ENCODE data around the gene SAP30BP.
A peak's percentile ranks its signal among the peaks of the same experiment; 100 is the strongest.

SAP30BP gene

GRCh38 chr17:75666959-75667790, at the start of gene SAP30BP, which contains the start of gene RECQL5:
SAP30BP (plus strand) TSS chr17:75667338; CDS start chr17:75667373, 35 bp downstream.
RECQL5 (minus strand) TSS chr17:75667154; CDS start chr17:75666557, 597 bp downstream.
- peak; percentile 99 for DNase-seq (ENCODE audit: low spot score)

GRCh38 chr17:75617675-75618074, 49.5 kb upstream of the SAP30BP start:
- no peak for DNase-seq (ENCODE audit: low spot score)

DNA sequence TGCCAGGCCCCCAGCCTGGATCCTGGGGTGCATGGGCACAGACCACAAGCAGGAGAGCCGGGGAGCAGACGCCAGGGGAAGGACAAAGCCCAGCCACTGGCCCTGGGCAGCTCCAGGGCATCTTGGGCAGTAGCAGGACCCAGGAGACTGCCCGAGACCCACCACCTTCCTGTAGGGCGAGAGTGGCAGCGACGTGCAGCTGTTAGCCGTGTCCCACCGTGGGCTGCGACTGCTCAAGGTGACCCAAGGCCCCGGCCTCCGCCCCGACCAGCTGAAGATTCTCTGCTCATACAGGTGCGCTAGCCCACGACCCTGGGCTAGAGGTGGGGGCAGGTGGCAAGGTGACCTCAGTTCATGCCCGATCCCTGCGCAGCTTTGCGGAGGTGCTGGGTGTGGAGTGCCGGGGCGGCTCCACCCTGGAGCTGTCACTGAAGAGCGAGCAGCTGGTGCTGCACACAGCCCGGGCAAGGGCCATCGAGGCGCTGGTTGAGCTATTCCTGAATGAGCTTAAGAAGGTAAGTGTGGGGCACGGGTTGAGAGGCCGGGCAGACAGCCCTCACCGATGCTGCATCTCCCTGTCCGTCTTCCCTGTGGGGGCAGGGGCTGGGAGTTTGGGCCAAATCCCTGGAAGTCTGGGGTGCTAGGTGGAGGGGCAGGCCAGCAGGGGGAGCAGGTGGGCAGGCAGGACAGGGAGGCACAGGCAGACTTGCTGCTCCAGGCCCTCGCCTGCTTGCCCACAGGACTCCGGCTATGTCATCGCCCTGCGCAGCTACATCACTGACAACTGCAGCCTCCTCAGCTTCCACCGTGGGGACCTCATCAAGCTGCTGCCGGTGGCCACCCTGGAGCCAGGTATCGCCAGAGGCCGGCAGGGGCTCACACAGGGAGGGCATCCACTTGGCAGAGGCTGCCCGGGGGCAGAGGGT, 47.4 kb upstream of the SAP30BP start:
- DNase-seq (ENCODE audit: low spot score) = no peak

- DNase-seq (ENCODE audit: low spot score) = no peak
These were observed 45.6 kb upstream of the SAP30BP start for GRCh38 chr17:75621489-75621888.

GRCh38 chr17:75622076-75622475, 45.1 kb upstream of the SAP30BP start:
- DNase-seq (ENCODE audit: low spot score) = no peak

GRCh38 chr17:75622771-75623273, 44.3 kb upstream of the SAP30BP start:
- DNase-seq (ENCODE audit: low spot score) = no peak

DNA sequence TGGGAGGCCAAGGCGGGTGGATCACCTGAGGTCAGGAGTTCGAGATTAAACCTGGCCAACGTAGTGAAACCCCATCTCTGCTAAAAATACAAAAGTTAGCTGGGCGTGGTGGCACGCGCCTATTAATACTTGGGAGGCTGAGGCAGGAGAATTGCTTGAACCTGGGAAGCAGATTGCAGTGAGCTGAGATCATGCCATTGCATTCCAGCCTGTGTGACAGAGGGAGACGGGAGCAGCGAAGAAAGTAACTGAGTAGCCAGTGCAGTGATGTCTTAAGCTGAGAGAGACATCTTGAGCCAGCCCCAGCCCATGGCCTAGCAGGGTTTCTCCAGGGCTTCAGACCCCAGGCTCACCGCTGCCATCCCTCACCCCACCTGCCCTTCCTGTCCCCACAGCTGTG, 43.8 kb upstream of the SAP30BP start:
- no peak for DNase-seq (ENCODE audit: low spot score)

- no peak for DNase-seq (ENCODE audit: low spot score)
These were observed 43.1 kb upstream of the SAP30BP start for GRCh38 chr17:75624021-75624420.

DNA sequence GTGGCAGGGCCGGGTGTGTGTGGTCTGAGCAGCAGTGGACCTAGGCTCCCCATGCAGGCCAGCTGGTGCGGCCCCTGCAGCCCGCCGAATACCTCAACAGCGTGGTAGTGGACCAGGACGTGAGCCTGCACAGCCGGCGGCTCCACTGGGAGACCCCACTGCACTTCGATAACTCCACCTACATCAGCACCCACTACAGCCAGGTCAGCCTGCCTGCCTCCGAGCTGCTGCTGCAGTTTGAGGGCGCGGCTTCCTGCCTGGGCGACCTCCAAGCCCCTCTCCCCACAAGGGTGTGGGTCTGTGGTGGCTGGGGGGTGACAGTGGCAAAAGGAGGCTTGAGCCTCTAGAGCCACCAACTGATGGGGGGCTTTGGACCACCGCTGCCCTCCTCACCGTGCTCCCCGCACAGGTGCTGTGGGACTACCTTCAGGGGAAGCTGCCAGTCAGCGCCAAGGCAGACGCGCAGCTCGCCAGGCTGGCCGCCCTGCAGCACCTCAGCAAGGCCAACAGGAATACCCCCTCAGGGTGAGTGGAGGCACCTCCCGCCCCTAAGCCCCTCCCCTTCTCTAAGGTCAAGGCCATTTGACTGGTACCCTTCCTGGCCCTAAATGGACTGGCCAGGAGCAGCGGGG, 42.3 kb upstream of the SAP30BP start:
- no peak for DNase-seq (ENCODE audit: low spot score)

- no peak for DNase-seq (ENCODE audit: low spot score)
These were observed 41.2 kb upstream of the SAP30BP start for GRCh38 chr17:75625813-75626486.

- no peak for DNase-seq (ENCODE audit: low spot score)
These were observed 40.6 kb upstream of the SAP30BP start for GRCh38 chr17:75626496-75627038.

DNA sequence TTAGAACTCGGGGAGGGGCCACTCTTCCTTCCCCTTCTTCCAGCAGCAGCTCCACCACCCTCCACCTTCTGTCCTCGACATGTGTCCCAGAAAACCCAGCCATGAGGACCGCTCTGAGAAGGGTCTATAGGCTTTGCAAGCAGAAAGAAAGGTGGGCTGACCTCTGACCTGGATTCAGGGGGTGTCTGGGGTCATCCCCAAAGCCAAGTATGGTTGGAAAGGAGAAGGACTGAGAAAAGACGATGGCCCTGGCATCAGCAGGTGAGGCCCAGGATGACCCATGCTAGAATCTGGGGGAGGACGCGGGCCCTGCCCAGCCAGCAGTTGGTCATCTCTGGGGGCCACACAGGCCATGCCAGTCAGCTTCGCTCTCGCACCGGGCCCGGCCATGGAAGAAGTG, 40.0 kb upstream of the SAP30BP start:
- no peak for DNase-seq (ENCODE audit: low spot score)

DNA sequence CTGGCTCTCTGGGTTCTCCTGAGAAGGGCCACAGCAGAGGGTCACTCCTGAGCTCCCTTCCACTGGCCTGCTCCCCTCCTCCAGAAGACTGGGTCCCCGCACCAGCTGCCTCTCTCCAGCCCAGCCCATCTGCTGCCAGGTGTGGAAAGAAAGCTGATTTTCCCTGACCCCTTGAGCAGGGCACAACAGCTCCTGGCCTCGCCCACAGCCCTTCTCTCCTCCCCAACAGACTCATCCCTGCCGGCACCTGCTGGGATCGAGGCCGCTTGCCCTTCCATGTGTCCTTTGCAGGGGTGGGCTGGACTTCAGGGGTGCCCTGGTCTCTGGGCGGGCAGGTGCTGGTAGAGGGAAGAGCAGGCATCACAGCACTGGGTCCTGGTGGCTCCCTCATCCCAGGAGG, 38.7 kb upstream of the SAP30BP start:
- DNase-seq (ENCODE audit: low spot score) = no peak

GRCh38 chr17:75629157-75629556, 38.0 kb upstream of the SAP30BP start:
- DNase-seq (ENCODE audit: low spot score) = no peak

GRCh38 chr17:75630071-75630917, 36.8 kb upstream of the SAP30BP start:
- DNase-seq (ENCODE audit: low spot score) = no peak

DNA sequence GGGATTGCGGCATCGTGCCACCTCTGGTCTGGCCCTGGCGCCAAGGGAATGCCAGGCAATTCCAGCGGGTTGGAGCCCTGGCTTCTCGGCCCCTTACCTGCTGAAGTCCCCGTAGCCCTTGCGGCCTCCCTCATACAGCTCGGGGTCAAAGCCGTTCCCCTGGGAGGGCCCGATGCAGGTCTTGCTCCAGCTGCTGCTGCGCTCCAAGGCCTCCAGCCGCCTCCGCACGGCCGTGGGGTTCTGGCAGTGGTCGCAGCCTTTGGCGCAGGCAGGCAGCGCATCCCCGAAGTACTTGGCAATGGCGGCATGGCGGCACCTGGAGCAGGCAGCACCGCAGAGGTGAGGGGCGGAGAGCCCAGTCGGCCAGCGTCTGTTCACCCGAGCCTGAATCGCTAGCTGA, 35.8 kb upstream of the SAP30BP start:
- DNase-seq (ENCODE audit: low spot score) = no peak

DNA sequence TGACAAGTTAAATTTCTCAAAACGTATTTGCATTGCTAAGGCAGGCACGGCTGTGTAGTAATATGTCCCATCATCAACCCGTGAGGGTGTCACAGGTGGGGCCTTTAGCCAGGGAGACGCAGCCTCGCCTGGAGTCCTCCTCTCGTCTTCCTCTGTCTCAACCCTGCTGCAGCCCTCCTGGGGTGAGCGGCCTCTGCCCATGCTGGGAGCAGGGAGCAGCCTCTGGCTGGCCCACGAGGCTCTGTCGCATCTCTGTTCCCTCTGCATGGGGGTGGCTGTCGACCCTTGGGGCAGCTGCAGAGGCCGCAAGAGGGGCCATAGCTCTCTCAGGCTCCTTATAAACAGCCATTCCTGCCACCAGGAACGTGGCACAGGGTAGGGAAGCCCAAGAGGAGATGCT, 34.7 kb upstream of the SAP30BP start:
- DNase-seq (ENCODE audit: low spot score) = no peak

DNA sequence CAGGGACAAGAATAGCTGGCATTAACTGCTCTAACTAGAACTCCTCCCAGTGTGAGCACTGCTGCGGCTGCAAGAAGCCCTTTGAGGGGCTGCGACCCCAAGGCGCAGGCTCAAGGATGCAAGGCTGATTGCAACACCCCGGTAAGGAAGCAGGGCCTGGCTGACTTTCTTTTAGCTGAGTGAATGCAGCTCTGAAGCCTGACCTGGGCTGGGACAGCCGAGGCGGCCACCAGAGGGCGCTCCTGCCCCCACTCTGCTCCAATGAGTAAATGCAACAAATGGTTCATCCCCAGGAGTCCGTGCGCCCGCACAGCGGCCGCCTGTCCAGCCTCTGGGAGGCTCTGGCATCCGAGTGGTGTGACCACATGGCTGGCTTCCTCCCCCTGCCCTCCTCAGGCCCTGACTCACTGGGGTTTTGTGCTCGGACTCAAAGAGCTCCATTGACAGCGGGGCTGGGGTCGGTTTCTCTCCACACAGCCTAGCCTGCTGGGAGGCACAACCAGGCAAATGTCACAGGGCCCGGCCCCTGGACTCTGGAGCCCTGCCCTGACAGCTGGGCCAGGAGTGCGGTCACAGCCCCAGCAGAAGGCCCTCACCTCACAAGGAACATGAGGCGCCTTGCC, 34.2 kb upstream of the SAP30BP start, which contains the start of gene SMIM5:
TSS of gene SMIM5 (plus strand) at position 572 of the 623 bp plus-strand sequence. CDS start 6,768 bp downstream, outside the sequence.
- peak; percentile 76 for DNase-seq (ENCODE audit: low spot score)

DNA sequence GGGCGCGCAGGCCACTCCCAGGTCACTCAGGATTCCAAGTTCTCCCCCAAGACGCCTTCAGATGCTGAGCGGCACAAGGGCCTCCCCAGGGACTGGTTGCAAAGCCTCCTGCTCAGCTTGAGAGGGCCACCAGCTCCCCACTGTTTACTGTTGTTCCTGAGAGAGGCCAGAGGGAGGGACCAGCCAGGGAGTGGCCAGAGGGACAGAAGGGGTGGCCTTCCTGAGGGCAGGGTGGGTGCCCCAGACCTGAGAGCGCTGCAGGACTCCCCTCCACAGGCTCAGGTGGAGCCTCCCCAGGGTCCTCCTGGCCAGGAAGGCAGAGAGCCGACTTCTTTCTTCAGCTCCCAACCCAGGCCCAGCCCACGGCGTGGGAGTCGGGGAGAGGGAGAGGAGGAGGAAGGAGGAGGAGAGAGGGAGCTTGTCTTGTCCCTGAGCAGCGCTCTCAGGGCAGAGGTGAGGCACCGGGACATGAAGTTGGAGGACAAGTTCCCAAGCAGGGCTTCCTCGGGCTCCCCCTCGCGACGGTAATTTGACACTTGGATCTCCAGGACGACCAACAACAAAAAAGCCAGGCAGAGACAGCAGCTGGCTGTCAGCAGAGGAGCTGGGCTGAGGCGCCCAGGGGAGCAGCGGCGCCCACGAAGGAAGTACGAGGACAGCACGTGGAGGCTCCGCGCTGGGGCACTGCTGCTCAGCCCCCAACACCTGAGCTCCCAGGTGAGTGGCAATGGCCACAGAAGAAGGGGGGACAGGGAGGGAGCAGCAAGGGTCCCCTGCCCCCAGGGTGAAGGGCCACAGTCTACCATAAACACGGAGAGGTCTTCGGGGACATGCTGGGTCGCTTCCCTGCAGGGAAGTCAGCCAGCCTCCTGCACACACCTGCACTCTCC, 33.4 kb upstream of the SAP30BP start:
- DNase-seq (ENCODE audit: low spot score) = peak; percentile 87
